GM18951 (cell line): ENCODE data around the gene TMEM63A.

Experiments
- POLR2A ChIP-seq: IDR thresholded peaks from 4 replicates; pipeline ENCODE4 v1.6.1; 2011; ENCODE audit warnings: mild to moderate bottlenecking; ENCODE audit not compliant: insufficient read length, insufficient read depth; ENCODE audit errors: extremely low read depth
- in situ Hi-C: fragments of 300-500 bp; cut with MboI; formaldehyde crosslinking; loops from one replicate; pipeline ENCODE4 v1.12.0; 2022; ENCODE audit warnings: low sequenced_read_pairs, mixed read lengths, inconsistent platforms; ENCODE audit not compliant: unreplicated experiment

TMEM63A gene

DNA sequence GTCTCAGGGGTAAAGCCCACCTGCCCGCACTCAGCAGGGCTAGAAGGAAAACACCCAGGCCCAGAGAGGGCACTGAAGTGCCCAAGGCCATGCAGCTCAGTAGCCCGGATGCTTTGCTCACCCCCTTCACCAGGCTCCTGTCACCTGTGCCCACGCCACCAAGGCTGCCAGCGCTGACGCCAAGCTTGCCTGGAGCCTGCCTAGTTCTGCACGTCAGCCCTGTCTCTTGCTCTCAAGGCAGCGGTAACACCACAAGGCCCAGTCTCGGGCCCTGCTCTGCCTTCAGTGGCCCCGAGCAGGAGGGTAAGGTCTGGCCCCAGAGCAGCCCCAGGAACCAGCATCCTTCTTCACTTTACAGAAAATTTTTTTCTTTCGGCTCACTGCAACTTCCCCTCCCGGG is 7.7 kb downstream of the TMEM63A start:
- TF ChIP-seq POLR2A, result no peak
- in situ Hi-C loops, result no loop called here

DNA sequence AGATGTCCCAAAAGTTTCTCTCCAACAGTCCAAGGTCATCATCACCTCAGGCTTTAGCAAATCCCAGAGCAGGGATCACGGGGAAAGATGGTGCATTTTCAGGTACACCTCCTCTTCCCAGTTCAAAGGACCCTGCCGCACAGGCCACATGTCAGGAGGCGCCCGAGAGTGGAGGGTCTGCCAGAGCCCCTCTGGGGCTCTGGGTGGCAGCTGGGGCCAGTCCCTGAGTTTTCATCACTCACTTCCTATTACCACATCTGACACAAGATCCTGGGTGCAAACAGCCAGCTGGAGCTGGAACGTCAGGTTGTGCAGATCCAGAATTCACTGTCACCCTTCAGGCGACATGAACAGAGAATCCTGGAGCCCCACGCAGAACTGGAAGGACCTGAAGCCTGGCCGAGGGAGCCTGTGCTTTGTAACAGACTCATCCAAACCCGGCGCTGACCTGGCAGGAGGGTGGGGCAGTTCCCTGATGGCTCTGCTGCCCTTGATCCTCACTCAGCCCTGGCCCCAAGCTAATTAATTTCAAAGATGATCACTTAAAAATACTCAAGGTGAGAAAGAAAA is 8.8 kb downstream of the TMEM63A start:
- in situ Hi-C loops, result no loop called here
- no peak for TF ChIP-seq POLR2A

DNA sequence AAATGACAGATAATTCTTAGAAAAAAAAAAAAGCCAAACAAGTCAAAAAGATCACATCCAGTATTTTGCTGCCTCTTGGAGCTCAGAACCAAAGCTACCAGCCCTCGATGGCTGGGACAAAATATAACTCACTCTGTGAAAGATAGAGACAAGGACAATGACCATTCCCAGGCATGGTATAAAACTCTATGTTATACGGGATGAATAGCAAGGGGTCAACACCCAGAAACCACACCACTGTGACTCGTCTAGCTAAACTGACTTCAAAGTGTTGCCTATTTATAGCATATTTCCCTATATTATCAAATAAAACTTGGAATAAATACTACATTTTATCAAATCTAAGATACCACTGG is 10.1 kb downstream of the TMEM63A start:
- no peak for TF ChIP-seq POLR2A
- in situ Hi-C loops, result no loop called here

- in situ Hi-C loops, result no loop called here
- TF ChIP-seq POLR2A, result no peak
Observed at GRCh38 chr1:225871359-225872074, 10.7 kb downstream of the TMEM63A start.

- TF ChIP-seq POLR2A, result no peak
- in situ Hi-C loops, result no loop called here
Observed at GRCh38 chr1:225870911-225871310, 11.3 kb downstream of the TMEM63A start.

DNA sequence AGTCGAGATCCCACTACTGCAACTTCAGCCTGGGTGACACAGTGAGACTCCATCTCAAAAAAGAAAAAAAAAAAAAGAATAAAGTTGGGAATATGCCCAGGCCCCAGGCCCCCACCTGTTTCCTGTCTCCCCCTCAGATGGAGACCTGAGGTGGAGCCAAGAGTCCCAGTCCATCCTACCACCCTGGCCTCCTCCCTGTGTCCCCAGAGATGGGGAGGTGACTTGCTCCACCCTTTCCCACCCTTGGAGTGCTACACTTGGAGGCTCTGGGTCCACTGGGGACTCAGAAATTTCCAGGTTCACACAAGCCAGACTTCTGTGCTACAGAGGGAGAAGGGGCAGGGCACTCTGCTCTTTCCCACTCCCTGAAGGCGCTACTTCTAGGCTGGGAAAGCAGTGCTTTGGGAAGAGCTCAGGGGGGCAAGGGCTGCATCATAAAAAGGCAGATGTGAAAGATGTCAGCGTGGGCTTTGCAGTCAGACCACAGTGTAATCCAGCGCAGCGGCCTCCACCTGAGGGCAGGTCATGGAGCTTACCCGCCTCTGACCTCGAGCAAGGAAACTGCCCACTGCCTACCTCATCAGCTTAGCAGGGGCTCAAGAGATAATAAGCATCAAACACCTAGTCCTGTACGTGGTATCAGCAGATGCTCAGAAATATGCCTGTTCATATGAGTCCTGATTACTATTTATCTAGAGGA is 13.4 kb downstream of the TMEM63A start:
- TF ChIP-seq POLR2A, result no peak
- in situ Hi-C loops, result no loop called here

DNA sequence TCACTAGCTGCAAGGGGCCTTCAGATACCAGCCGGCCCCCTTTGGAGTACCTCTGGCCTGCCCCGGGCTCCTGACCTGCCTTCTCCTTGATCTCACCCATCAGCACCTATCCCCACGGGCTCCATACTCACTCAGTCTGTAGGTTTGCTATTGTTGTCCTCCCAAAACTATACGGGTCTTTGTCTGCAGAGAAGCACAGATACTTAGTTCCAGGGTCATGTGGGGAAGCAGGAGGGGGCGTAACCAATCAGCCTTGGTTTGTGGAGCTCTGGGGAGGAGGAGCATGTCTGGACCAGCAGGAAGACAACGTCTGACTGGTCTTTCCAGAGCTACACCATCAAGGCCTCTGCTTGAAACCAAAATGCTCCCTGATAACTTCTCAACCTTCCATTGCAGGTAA is 15.2 kb downstream of the TMEM63A start:
- no peak for TF ChIP-seq POLR2A

GRCh38 chr1:225866061-225866837 is 15.9 kb downstream of the TMEM63A start:
- in situ Hi-C loops, result no loop called here
- no peak for TF ChIP-seq POLR2A

More for the DNA sequence above, 15.2 kb downstream of the TMEM63A start:
- in situ Hi-C loops, result no loop called here

DNA sequence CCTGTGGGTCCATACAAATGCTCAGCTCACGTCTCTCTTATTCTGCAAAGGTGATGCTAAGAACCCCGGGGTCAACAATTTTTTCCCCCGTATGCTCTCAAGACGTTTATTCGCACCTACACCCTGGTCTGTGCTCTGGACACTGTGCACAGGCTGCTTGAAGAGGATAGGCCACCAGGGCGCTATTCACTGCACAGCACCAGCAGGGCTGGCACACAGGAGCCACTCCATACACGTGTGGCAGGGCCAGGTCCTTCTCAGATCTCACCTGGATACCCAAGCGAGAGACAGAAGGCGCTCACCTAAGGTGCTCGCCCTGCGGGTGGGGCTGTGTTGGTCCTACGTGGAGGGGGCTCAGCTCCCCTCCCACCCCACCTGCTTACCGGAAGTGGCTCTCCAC is 16.7 kb downstream of the TMEM63A start:
- in situ Hi-C loops, result no loop called here
- no peak for TF ChIP-seq POLR2A

- in situ Hi-C loops, result no loop called here
- TF ChIP-seq POLR2A, result no peak
Observed at GRCh38 chr1:225863167-225863566, 19.0 kb downstream of the TMEM63A start.

DNA sequence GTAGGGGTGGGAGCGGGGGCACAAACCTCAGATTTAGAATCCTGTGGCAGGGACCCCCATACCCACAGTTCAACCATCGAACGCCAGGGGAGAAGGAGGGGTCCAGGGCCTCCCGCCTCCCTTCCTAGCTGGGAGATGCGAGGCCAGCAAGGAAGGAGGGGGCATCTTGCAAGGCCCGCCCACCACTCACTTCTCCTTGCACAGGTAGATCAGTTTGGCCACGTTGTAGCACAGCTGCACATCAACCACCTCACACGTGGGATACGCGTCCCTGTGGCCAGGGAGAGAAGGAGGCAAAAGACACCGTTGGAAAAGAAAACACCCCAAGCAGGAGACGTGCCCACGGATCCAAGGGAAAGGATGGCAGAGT is 19.6 kb downstream of the TMEM63A start:
- TF ChIP-seq POLR2A, result no peak
- in situ Hi-C loops, result no loop called here

DNA sequence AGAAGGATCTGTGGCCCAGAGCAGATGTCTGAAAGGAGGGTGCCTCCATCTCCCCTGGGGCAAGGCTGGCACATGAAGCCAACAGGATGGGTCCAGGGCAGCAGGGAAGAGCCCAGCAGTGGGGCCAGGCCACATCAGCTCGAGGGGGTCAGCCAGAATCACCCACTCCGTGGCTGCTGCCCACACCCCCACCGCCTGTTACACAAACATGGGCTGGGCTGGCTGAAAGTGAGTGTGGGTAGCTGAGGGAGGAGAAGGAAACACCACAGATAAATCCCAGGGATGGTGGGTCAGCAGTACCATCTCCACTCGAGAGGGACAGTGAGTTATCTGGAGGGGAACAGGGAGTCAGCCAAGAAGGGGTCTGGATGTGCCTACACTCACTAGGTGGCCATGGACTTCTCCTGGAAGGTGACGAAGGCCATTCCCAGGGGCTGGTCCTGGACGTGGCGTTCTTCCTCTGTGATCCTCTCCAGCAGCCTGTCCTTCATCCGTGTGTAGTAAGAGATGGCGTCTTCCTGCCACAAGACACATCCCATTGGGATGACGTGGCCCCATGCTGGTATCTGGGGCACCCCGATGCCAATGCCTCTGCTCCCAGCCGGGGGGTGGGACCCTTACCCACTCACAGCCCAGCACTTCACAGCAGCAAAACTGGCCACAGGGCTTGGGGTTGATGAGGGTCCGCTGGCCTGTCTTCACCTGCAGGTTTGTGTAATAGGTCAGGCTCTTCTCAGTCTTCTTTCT is 20.2 kb downstream of the TMEM63A start:
- TF ChIP-seq POLR2A, result no peak
- in situ Hi-C loops, result no loop called here
